Suppressor macrophage treated with lipopolysaccharide for 1 hour (primary cell): Measurements from ENCODE around the gene KRT40.

Experiments
- DNase-seq, 3 donors: peaks; one replicate each; pipeline ENCODE4 v3.0.0-alpha.2; 2020 to 2022

The KRT40 gene

GRCh38 chr17:40951011-40951622 is 33.0 kb downstream of the KRT40 start:
- DNase-seq, result no peak

- no peak for DNase-seq
Observed at GRCh38 chr17:40950176-40950575, 34.0 kb downstream of the KRT40 start.

- DNase-seq, result no peak
Observed at GRCh38 chr17:40949418-40949817, 34.7 kb downstream of the KRT40 start.

DNA sequence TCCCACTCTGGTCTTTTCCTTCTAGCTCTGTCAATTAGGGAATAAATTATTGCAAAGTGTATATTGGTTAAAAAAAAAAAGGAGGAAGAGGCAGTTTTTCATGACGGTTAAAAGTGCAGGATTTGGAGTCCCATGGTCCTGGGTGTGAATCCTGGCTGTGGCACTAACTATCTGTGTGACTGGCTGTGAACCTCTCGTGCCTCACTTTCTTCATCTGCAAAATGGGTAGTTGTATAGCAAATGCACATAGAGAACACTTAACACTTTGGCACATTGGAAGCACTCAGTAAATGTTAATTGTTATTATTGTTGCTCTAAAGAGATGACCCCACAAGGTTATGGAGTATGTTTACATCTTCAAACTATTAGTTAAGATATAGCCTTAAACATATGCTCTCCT is 36.2 kb downstream of the KRT40 start:
- no peak for DNase-seq

- no peak for DNase-seq
Observed at GRCh38 chr17:40945414-40945813, 38.7 kb downstream of the KRT40 start.

GRCh38 chr17:40944531-40944930 is 39.6 kb downstream of the KRT40 start:
- DNase-seq, result no peak

DNA sequence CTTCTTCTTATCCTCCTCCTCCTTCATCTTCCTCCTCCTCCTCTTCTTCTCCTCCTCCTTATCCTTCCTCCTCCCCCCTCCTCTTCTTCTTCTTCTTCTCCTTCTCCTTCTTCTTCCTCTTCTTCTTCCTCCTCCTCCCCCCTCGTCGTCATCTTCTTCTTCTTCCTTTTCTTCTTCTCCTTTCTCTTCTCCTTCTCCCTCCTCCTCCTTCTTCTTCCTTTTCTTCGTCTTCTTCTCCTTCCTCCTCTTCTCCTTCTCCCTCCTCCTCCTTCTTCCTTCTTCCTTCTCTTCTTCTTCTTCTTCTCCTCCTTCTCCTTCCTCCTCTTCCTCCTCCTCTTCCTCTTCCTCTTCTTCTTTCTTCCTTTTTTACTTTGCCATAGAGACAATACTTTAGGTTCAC is 41.6 kb downstream of the KRT40 start:
- no peak for DNase-seq

GRCh38 chr17:40940266-40940665 is 43.9 kb downstream of the KRT40 start:
- DNase-seq, result no peak

DNA sequence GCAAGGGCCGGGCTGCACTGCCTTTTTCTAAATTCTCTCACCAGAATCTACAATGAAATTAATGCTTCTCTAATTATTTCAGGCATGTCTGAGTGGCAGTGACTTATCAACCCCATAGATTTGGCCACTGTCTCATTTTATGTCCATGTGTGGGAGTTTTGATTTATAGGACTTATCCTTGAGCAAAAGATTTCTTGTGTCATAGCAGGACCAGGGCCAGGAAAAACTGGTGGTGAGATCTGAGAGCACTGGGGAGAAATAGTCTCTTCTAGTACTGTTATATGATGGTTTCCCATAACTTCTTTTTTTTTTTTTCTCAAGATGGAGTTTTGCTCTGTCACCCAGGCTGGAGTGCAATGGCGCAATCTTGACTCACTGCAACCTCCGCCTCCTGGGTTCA is 45.1 kb downstream of the KRT40 start:
- DNase-seq, result no peak

- DNase-seq, result no peak
Observed at GRCh38 chr17:40937384-40937819, 46.7 kb downstream of the KRT40 start, which contains the start of gene KRT23. TSS of gene KRT23 (minus strand) at chr17:40937646. CDS start at chr17:40936603, 1,043 bp downstream.

DNA sequence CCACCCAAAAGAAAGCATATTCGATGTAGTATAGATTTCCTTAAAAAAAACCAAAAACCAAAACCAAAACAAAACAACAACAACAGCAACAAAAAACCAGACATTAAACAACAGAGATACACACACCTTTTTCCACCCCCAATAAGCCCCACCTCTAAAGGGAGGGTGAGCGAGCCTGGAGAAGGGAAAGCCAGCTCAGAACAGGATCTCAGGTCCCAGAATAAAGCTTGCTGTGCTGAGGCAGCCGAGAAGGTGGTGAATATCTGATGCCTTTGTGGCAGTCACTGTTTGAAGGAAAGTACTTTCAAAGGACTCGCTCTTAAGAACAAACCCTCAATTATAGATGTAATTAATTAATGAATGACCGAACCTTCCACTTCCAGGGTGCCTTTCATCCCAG is 47.1 kb downstream of the KRT40 start:
- DNase-seq, result no peak

GRCh38 chr17:40936437-40936971 is 47.6 kb downstream of the KRT40 start:
- peak; percentile 44 to 71 (median 53) for DNase-seq

DNA sequence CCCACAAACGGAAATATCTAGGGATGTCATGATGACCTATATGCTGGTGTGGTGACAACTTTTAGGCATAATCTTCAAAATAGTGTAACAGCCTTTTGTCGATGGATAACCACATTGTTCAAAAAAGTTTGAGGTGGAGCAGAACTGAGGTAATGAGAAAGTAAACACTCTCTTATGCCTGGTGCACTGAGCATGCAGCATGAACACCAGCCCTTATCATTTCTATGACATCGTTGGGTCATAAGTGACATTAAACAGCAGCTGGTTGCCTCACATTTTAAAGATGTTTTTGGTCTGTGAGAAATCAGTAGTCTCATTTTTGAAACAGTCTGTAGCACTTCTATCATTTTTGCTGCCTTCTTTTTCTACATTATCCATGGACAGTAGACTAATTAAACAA is 48.5 kb downstream of the KRT40 start:
- DNase-seq, result no peak

GRCh38 chr17:40932608-40933007 is 51.5 kb downstream of the KRT40 start:
- DNase-seq, result no peak

DNA sequence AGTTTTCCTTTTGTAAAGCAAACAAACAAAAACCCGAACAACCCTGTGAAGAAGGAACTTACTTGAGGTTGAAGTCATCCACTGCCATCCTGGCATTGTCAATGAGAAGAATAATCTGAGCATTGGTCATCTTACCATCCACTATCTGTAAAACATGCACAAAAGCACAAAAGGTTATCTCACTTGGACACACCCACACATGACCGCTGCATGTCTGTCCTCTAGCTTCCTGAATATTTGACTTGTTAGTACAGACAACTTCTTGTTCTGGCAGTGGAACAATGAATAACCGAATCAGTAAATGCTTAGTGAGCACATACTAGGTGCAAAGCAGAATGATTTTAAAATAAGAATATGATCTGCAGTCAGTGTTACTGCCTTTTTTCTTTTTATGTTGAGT is 52.8 kb downstream of the KRT40 start:
- peak; percentile 15 to 30 (median 24) for DNase-seq
